ENCODE data around the gene CUL2.
"Not testable (repeated sequence)": the region's sequence is repeated elsewhere in the genome, so short reads cannot be mapped to it uniquely, and the experiment has no call there.

CUL2 gene

GRCh38 chr10:35056133-35056532 is 34.0 kb downstream of the CUL2 start:
- ATAC-seq = no peak
- Mint-ChIP-seq H3K27ac (peak overlapping the region; percentile 29), H3K4me1 (peaks cover 13% of the 10 kb centered on the region), H3K9me3 (no peaks in the 10 kb centered on the region), H3K4me3 (no peak overlapping the region), H3K36me3 (peaks cover 85% of the 10 kb centered on the region)
- DNase-seq (ENCODE audit: low spot score in 2 of 2) = no peak

GRCh38 chr10:35050568-35050967 is 39.6 kb downstream of the CUL2 start:
- Mint-ChIP-seq H3K27ac (peak overlapping the region; percentile 21), H3K9me3 (no peaks in the 10 kb centered on the region), H3K4me3 (no peak overlapping the region), H3K36me3 (peaks cover 93% of the 10 kb centered on the region), H3K4me1 (peaks cover 6% of the 10 kb centered on the region)
- no peak for ATAC-seq
- no peak for DNase-seq (ENCODE audit: low spot score in 2 of 2)

GRCh38 chr10:35046074-35046473 is 44.1 kb downstream of the CUL2 start:
- peak overlapping the region; percentile 74 for H3K27ac Mint-ChIP-seq
- H3K4me3 Mint-ChIP-seq = no peak overlapping the region
- peaks cover 6% of the 10 kb centered on the region for H3K4me1 Mint-ChIP-seq
- no peaks in the 10 kb centered on the region for H3K9me3 Mint-ChIP-seq
- DNase-seq (ENCODE audit: low spot score in 2 of 2) (no peak), ATAC-seq (no peak)
- peaks cover 96% of the 10 kb centered on the region for H3K36me3 Mint-ChIP-seq

- DNase-seq (ENCODE audit: low spot score in 2 of 2); H3K4me3 Mint-ChIP-seq; H3K4me1 Mint-ChIP-seq; H3K27ac Mint-ChIP-seq; H3K9me3 Mint-ChIP-seq; ATAC-seq: not testable (repeated sequence)
- H3K36me3 Mint-ChIP-seq = peaks cover 92% of the 10 kb centered on the region
Measured at GRCh38 chr10:35045275-35045674, 44.9 kb downstream of the CUL2 start.

- Mint-ChIP-seq H3K9me3 (no peaks in the 10 kb centered on the region), H3K4me1 (peaks cover 6% of the 10 kb centered on the region), H3K4me3 (no peak overlapping the region), H3K27ac (peak overlapping the region; percentile 58), H3K36me3 (peaks cover 86% of the 10 kb centered on the region)
- DNase-seq (ENCODE audit: low spot score in 2 of 2) (no peak), ATAC-seq (no peak)
Measured at GRCh38 chr10:35043796-35044344, 46.3 kb downstream of the CUL2 start.

GRCh38 chr10:35042783-35043182 is 47.4 kb downstream of the CUL2 start:
- DNase-seq (ENCODE audit: low spot score in 2 of 2) (no peak), ATAC-seq (no peak)
- Mint-ChIP-seq H3K9me3 (no peaks in the 10 kb centered on the region), H3K4me3 (no peak overlapping the region), H3K27ac (peak overlapping the region; percentile 36), H3K36me3 (peaks cover 86% of the 10 kb centered on the region), H3K4me1 (peaks cover 6% of the 10 kb centered on the region)

GRCh38 chr10:35041502-35041879 is 48.6 kb downstream of the CUL2 start:
- Mint-ChIP-seq H3K36me3 (peaks cover 86% of the 10 kb centered on the region), H3K4me1 (peaks cover 6% of the 10 kb centered on the region), H3K9me3 (no peaks in the 10 kb centered on the region), H3K27ac (no peak overlapping the region), H3K4me3 (no peak overlapping the region)
- DNase-seq (ENCODE audit: low spot score in 2 of 2) = no peak
- no peak for ATAC-seq

GRCh38 chr10:35040760-35041501 is 49.2 kb downstream of the CUL2 start:
- peaks cover 4% of the 10 kb centered on the region for H3K4me1 Mint-ChIP-seq
- no peak overlapping the region for H3K4me3 Mint-ChIP-seq
- peaks cover 86% of the 10 kb centered on the region for H3K36me3 Mint-ChIP-seq
- H3K9me3 Mint-ChIP-seq = no peaks in the 10 kb centered on the region
- H3K27ac Mint-ChIP-seq = no peak overlapping the region
- no peak for DNase-seq (ENCODE audit: low spot score in 2 of 2)
- ATAC-seq = no peak

GRCh38 chr10:35037104-35037503 is 53.0 kb downstream of the CUL2 start:
- Mint-ChIP-seq H3K4me3 (no peak overlapping the region), H3K27ac (no peak overlapping the region), H3K9me3 (no peaks in the 10 kb centered on the region), H3K4me1 (peaks cover 7% of the 10 kb centered on the region), H3K36me3 (peaks cover 86% of the 10 kb centered on the region)
- no peak for DNase-seq (ENCODE audit: low spot score in 2 of 2)
- ATAC-seq = no peak

- no peaks in the 10 kb centered on the region for H3K9me3 Mint-ChIP-seq
- no peak overlapping the region for H3K4me3 Mint-ChIP-seq
- peaks cover 7% of the 10 kb centered on the region for H3K4me1 Mint-ChIP-seq
- H3K27ac Mint-ChIP-seq = no peak overlapping the region
- no peak for ATAC-seq
- DNase-seq (ENCODE audit: low spot score in 2 of 2) = no peak
- H3K36me3 Mint-ChIP-seq = peaks cover 90% of the 10 kb centered on the region
Measured at GRCh38 chr10:35035606-35036005, 54.5 kb downstream of the CUL2 start.

- no peaks in the 10 kb centered on the region for H3K9me3 Mint-ChIP-seq
- DNase-seq (ENCODE audit: low spot score in 2 of 2) (no peak), ATAC-seq (no peak)
- H3K4me3 Mint-ChIP-seq = no peak overlapping the region
- no peaks in the 10 kb centered on the region for H3K4me1 Mint-ChIP-seq
- H3K36me3 Mint-ChIP-seq = peaks cover 99% of the 10 kb centered on the region
- no peak overlapping the region for H3K27ac Mint-ChIP-seq
Measured at GRCh38 chr10:35027567-35027966, 62.6 kb downstream of the CUL2 start.

GRCh38 chr10:35025916-35026315 is 64.2 kb downstream of the CUL2 start:
- DNase-seq (ENCODE audit: low spot score in 2 of 2) (no peak), ATAC-seq (no peak)
- Mint-ChIP-seq H3K27ac (peak overlapping the region; percentile 67), H3K36me3 (peaks cover 93% of the 10 kb centered on the region), H3K4me1 (no peaks in the 10 kb centered on the region), H3K4me3 (no peak overlapping the region), H3K9me3 (no peaks in the 10 kb centered on the region)

- DNase-seq (ENCODE audit: low spot score in 2 of 2) (no peak), ATAC-seq (no peak)
- no peak overlapping the region for H3K4me3 Mint-ChIP-seq
- peaks cover 18% of the 10 kb centered on the region for H3K4me1 Mint-ChIP-seq
- H3K27ac Mint-ChIP-seq = peak overlapping the region; percentile 61
- peaks cover 88% of the 10 kb centered on the region for H3K36me3 Mint-ChIP-seq
- H3K9me3 Mint-ChIP-seq = no peaks in the 10 kb centered on the region
Measured at GRCh38 chr10:35020481-35020880, 69.7 kb downstream of the CUL2 start.

- ATAC-seq (peak; percentile 85), DNase-seq (ENCODE audit: low spot score in 2 of 2) (peak in 1 of 2 donors; percentile 61)
- H3K9me3 Mint-ChIP-seq = no peaks in the 10 kb centered on the region
- peak overlapping the region; percentile 37 for H3K4me3 Mint-ChIP-seq
- peaks cover 88% of the 10 kb centered on the region for H3K36me3 Mint-ChIP-seq
- peaks cover 18% of the 10 kb centered on the region for H3K4me1 Mint-ChIP-seq
- peak overlapping the region; percentile 83 for H3K27ac Mint-ChIP-seq
Measured at GRCh38 chr10:35019041-35020024, 70.8 kb downstream of the CUL2 start.

- peak; percentile 87 for ATAC-seq
- peaks cover 88% of the 10 kb centered on the region for H3K36me3 Mint-ChIP-seq
- H3K27ac Mint-ChIP-seq = peak overlapping the region; percentile 74
Measured at GRCh38 chr10:35017608-35018007, 72.5 kb downstream of the CUL2 start.

More at GRCh38 chr10:35017608-35018007, 72.5 kb downstream of the CUL2 start:
- peaks cover 18% of the 10 kb centered on the region for H3K4me1 Mint-ChIP-seq
- DNase-seq (ENCODE audit: low spot score in 2 of 2) = no peak
- no peak overlapping the region for H3K4me3 Mint-ChIP-seq
- H3K9me3 Mint-ChIP-seq = no peaks in the 10 kb centered on the region
